HG03565 (cell line): ENCODE data around the gene IFI44L.

ENCODE experiments used
- ATAC-seq: cut with Tn5 transposase; IDR thresholded peaks from one replicate; pipeline ENCODE4 v1.9.1; 2021; ENCODE audit warnings: mild to moderate bottlenecking, moderate library complexity; ENCODE audit not compliant: unreplicated experiment

Gene IFI44L

GRCh38 chr1:78619803-78620579 lies at the start of gene IFI44L:
IFI44L (plus strand) TSS chr1:78620448; CDS start chr1:78627916, 7,468 bp downstream.
- ATAC-seq: peak; percentile 35

- ATAC-seq: no peak
Observed at GRCh38 chr1:78570539-78570938, 49.7 kb upstream of the IFI44L start.

- ATAC-seq: no peak
Observed at GRCh38 chr1:78577257-78578100, 42.8 kb upstream of the IFI44L start.

- no peak for ATAC-seq
Observed at GRCh38 chr1:78586572-78586971, 33.7 kb upstream of the IFI44L start.

- ATAC-seq: no peak
Observed at GRCh38 chr1:78587211-78587610, 33.0 kb upstream of the IFI44L start.

GRCh38 chr1:78591971-78592370 lies 28.3 kb upstream of the IFI44L start:
- ATAC-seq: no peak

GRCh38 chr1:78599294-78599693 lies 21.0 kb upstream of the IFI44L start:
- no peak for ATAC-seq

GRCh38 chr1:78601068-78601467 lies 19.2 kb upstream of the IFI44L start:
- ATAC-seq: no peak

- ATAC-seq: no peak
Observed at GRCh38 chr1:78603206-78603605, 17.0 kb upstream of the IFI44L start.

GRCh38 chr1:78604643-78605042 lies 15.6 kb upstream of the IFI44L start:
- ATAC-seq: no peak

- ATAC-seq: no peak
Observed at GRCh38 chr1:78606274-78606673, 14.0 kb upstream of the IFI44L start.

- no peak for ATAC-seq
Observed at GRCh38 chr1:78607334-78607927, 12.8 kb upstream of the IFI44L start.

- ATAC-seq: no peak
Observed at GRCh38 chr1:78607944-78608343, 12.3 kb upstream of the IFI44L start.

- ATAC-seq: peak; percentile 51
Observed at GRCh38 chr1:78617615-78618026, 2.6 kb upstream of the IFI44L start.

- ATAC-seq: no peak
Observed at GRCh38 chr1:78619032-78619431, 1.2 kb upstream of the IFI44L start.

GRCh38 chr1:78619446-78619802 lies 824 bp upstream of the IFI44L start:
- ATAC-seq: peak; percentile 0

GRCh38 chr1:78620666-78621065 lies 418 bp downstream of the IFI44L start:
- ATAC-seq: no peak

- no peak for ATAC-seq
Observed at GRCh38 chr1:78622548-78622947, 2.3 kb downstream of the IFI44L start.

GRCh38 chr1:78624035-78624434 lies 3.8 kb downstream of the IFI44L start:
- ATAC-seq: no peak

GRCh38 chr1:78627321-78627720 lies 7.1 kb downstream of the IFI44L start:
- no peak for ATAC-seq

GRCh38 chr1:78630600-78630999 lies 10.4 kb downstream of the IFI44L start:
- no peak for ATAC-seq

- ATAC-seq: no peak
Observed at GRCh38 chr1:78633209-78633608, 13.0 kb downstream of the IFI44L start.
